K562 (cell line): ENCODE measurements around the gene EPHA10. TPM values are rescaled to one million over a fixed set of nuclear protein-coding genes. Genes with fewer than 3 reads are reported as not detected.

Experiments
- ATF1 ChIP-seq, 2 experiments: fragments of 450-650 bp in 1 of 2; IDR thresholded peaks; 2 replicates each; pipeline ENCODE4 v1.6.1; 2016; ENCODE audit warnings: missing compliant biosample characterization in 1 of 2, missing genetic modification characterization in 1 of 2
- CBFB ChIP-seq: sonication (generic); formaldehyde crosslinking; IDR thresholded peaks from 2 replicates; pipeline ENCODE4 v1.4.0; 2020; ENCODE audit warnings: mild to moderate bottlenecking, missing genetic modification reagents
- CSDE1 ChIP-seq, 2 experiments: fragments of 450-650 bp; IDR thresholded peaks; 2 replicates each; pipeline ENCODE4 v1.6.1; 2016; ENCODE audit warnings: mild to moderate bottlenecking in 1 of 2
- E2F5 ChIP-seq: sonication (generic); formaldehyde crosslinking; IDR thresholded peaks from 2 replicates; pipeline ENCODE4 v1.8.0; 2022; ENCODE audit warnings: mild to moderate bottlenecking, missing genetic modification reagents
- HDAC8 ChIP-seq: fragments of 450-650 bp; IDR thresholded peaks from 2 replicates; pipeline ENCODE4 v1.6.1; 2016; ENCODE audit warnings: mild to moderate bottlenecking, missing genetic modification characterization, moderate library complexity, missing compliant biosample characterization
- HMGN3 ChIP-seq: IDR thresholded peaks from 2 replicates; pipeline ENCODE4 v1.6.1; 2011; ENCODE audit warnings: borderline replicate concordance, low read depth, mild to moderate bottlenecking, mixed read lengths, low read length; ENCODE audit not compliant: insufficient read length; ENCODE audit errors: extremely low read depth
- MTA1 ChIP-seq: fragments of 450-650 bp; IDR thresholded peaks from 2 replicates; pipeline ENCODE4 v1.6.1; 2017; ENCODE audit warnings: borderline replicate concordance
- NCOA1 ChIP-seq: fragments of 450-650 bp; IDR thresholded peaks from 2 replicates; pipeline ENCODE4 v1.6.1; 2016; ENCODE audit warnings: low read depth
- NR2C1 ChIP-seq, 2 experiments: fragments of 450-650 bp; IDR thresholded peaks; 2 replicates each; pipeline ENCODE4 v1.6.1; 2017; ENCODE audit warnings: mild to moderate bottlenecking in 2 of 2, antibody characterized with exemption in 1 of 2, inconsistent platforms in 1 of 2, missing compliant biosample characterization in 1 of 2, missing genetic modification characterization in 1 of 2
- RCOR1 ChIP-seq, 2 experiments: IDR thresholded peaks; 2 replicates each; pipeline ENCODE4 v1.6.1; 2012; ENCODE audit warnings: low read depth in 2 of 2, low read length in 2 of 2, borderline replicate concordance in 1 of 2, improper control_type of control experiment in 1 of 2
- SMAD3 ChIP-seq: fragments of 450-650 bp; formaldehyde crosslinking; conservative IDR thresholded peaks from 2 replicates; pipeline ENCODE4 v1.4.0; 2020; ENCODE audit warnings: mild to moderate bottlenecking
- TAF1 ChIP-seq: IDR thresholded peaks from 2 replicates; pipeline ENCODE4 v1.6.1; 2011; ENCODE audit warnings: mild to moderate bottlenecking, low read length, moderate library complexity; ENCODE audit not compliant: insufficient read depth, control insufficient read depth, severe bottlenecking; ENCODE audit errors: extremely low read depth
- XRCC5 ChIP-seq: fragments of 200-400 bp; formaldehyde crosslinking; IDR thresholded peaks from 2 replicates; pipeline ENCODE4 v1.6.1; 2017; ENCODE audit warnings: low read depth, mild to moderate bottlenecking, low read length
- ZBTB9 ChIP-seq: fragments of 450-650 bp; formaldehyde crosslinking; IDR thresholded peaks from 2 replicates; pipeline ENCODE4 v1.4.0; 2020; ENCODE audit warnings: mild to moderate bottlenecking, moderate library complexity
- ZFP1 ChIP-seq: fragments of 450-650 bp; formaldehyde crosslinking; IDR thresholded peaks from 2 replicates; pipeline ENCODE4 v1.4.0; 2020; ENCODE audit warnings: mild to moderate bottlenecking, mixed read lengths
- ZFX ChIP-seq: sonication (generic); formaldehyde crosslinking; IDR thresholded peaks from 2 replicates; pipeline ENCODE4 v1.8.0; 2022; ENCODE audit warnings: mild to moderate bottlenecking, missing genetic modification reagents, moderate library complexity
- ZKSCAN3 ChIP-seq: fragments of 250-450 bp; sonication (Bioruptor Pico); IDR thresholded peaks from 2 replicates; pipeline ENCODE4 v1.4.0; 2020
- polyA plus RNA-seq, 8 experiments: library from polyadenylated mRNA; depleted of rRNA in 4 of 8; stranded (reverse) in 5 of 8; unstranded in 3 of 8; fragments of >200 nt; fragmentation: Nextera tagmentation in 2 of 8; fragmentation: Illumina TruSeq in 1 of 8; extraction: Ambion mirVana in 2 of 8; extraction: Trizol in 1 of 8; gene quantifications; 2 replicates each; pipeline versions ENCODE4 v1.2.1 to v1.2.3, GENCODE V29; 2011 to 2014; ENCODE audit warnings: inconsistent platforms in 1 of 8, missing spikeins in 1 of 8
- total RNA-seq, 7 experiments: library from RNA; depleted of rRNA in 6 of 7; stranded (reverse); fragments of >200 nt in 6 of 7; fragmentation: Illumina TruSeq in 2 of 7; extraction: Trizol in 2 of 7; gene quantifications; 2 replicates each; pipeline versions ENCODE4 v1.2.1 to v1.2.3, GENCODE V29; 2011 to 2021; ENCODE audit warnings: low replicate concordance in 1 of 7
- TF ChIP-seq, protein P1 (sequence below), 2 experiments: fragments of 200-800 bp in 1 of 2; sonication (Bioruptor generic) in 1 of 2; sonication (generic) in 1 of 2; formaldehyde crosslinking in 1 of 2; IDR thresholded peaks in 1 of 2; conservative IDR thresholded peaks in 1 of 2; 2 replicates each; pipeline versions ENCODE4 v1.5.0 to v1.6.1; 2016 to 2020; ENCODE audit warnings: missing compliant biosample characterization in 1 of 2, missing genetic modification characterization in 1 of 2, missing genetic modification reagents in 1 of 2
- TF ChIP-seq, protein P2 (sequence below): fragments of 150-350 bp; conservative IDR thresholded peaks from 2 replicates; pipeline ENCODE4 v1.6.1; 2014; ENCODE audit warnings: low read length
- TF ChIP-seq, protein P3 (sequence below): sonication (generic); formaldehyde crosslinking; IDR thresholded peaks from 2 replicates; pipeline ENCODE4 v1.8.1; 2022; ENCODE audit warnings: missing genetic modification reagents

Gene EPHA10
- total and polyA plus RNA-seq, 9 of the 15 experiments (the other 6 are each of a cell fraction or from before 2014, with no cell fraction given), result 0.03 TPM; not detected in 8

GRCh38 chr1:37764414-37764825, 500 bp downstream of the EPHA10 start (continued):
- TF ChIP-seq ZKSCAN3 (no peak), MTA1 (no peak), XRCC5 (peak; percentile 75; the same call in 1 of the 2 replicates), ZFP1 (CRISPR knock-in tag) (no peak), NCOA1 (peak; percentile 100), NR2C1 (IDR thresholded peaks at IDR 0.05) (no peak), NR2C1 (tag; IDR thresholded peaks at IDR 0.05) (0 out of 2 replicates have a peak, but pooled peaks have one; percentile 40), HMGN3 (no peak), CSDE1 (IDR thresholded peaks at IDR 0.05) (no peak), CBFB (peak; percentile 91), TAF1 (no peak), ATF1 (CRISPR knock-in tag; IDR thresholded peaks at IDR 0.05) (peak; percentile 82), ATF1 (tag; IDR thresholded peaks at IDR 0.05) (no peak), ZBTB9 (CRISPR knock-in tag) (peak; percentile 74; the same call in 1 of the 2 replicates), ZFX (peak; percentile 53), HDAC8 (tag) (no peak), RCOR1 (IDR thresholded peaks at IDR 0.05; ENCODE audit: borderline replicate concordance in 1 of 2, low read depth in 2 of 2, low read length in 2 of 2) (peak in 1 of 2 experiments; percentile 97; a peak in 2 of 4 replicates), SMAD3 (CRISPR knock-in tag) (peak; percentile 70; the same call in 1 of the 2 replicates), E2F5 (CRISPR knock-in tag) (peak; percentile 99)
- TF ChIP-seq, protein P1, sequence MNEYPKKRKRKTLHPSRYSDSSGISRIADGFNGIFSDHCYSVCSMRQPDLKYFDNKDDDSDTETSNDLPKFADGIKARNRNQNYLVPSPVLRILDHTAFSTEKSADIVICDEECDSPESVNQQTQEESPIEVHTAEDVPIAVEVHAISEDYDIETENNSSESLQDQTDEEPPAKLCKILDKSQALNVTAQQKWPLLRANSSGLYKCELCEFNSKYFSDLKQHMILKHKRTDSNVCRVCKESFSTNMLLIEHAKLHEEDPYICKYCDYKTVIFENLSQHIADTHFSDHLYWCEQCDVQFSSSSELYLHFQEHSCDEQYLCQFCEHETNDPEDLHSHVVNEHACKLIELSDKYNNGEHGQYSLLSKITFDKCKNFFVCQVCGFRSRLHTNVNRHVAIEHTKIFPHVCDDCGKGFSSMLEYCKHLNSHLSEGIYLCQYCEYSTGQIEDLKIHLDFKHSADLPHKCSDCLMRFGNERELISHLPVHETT (CRISPR knock-in tag; conservative IDR thresholded peaks at IDR 0.05 in 1 of 2, IDR thresholded peaks at IDR 0.05 in 1 of 2), result peak; percentile 89 to 99
- TF ChIP-seq, protein P2, sequence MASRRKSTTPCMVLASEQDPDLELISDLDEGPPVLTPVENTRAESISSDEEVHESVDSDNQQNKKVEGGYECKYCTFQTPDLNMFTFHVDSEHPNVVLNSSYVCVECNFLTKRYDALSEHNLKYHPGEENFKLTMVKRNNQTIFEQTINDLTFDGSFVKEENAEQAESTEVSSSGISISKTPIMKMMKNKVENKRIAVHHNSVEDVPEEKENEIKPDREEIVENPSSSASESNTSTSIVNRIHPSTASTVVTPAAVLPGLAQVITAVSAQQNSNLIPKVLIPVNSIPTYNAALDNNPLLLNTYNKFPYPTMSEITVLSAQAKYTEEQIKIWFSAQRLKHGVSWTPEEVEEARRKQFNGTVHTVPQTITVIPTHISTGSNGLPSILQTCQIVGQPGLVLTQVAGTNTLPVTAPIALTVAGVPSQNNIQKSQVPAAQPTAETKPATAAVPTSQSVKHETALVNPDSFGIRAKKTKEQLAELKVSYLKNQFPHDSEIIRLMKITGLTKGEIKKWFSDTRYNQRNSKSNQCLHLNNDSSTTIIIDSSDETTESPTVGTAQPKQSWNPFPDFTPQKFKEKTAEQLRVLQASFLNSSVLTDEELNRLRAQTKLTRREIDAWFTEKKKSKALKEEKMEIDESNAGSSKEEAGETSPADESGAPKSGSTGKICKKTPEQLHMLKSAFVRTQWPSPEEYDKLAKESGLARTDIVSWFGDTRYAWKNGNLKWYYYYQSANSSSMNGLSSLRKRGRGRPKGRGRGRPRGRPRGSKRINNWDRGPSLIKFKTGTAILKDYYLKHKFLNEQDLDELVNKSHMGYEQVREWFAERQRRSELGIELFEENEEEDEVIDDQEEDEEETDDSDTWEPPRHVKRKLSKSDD, result no peak
- TF ChIP-seq, protein P3, sequence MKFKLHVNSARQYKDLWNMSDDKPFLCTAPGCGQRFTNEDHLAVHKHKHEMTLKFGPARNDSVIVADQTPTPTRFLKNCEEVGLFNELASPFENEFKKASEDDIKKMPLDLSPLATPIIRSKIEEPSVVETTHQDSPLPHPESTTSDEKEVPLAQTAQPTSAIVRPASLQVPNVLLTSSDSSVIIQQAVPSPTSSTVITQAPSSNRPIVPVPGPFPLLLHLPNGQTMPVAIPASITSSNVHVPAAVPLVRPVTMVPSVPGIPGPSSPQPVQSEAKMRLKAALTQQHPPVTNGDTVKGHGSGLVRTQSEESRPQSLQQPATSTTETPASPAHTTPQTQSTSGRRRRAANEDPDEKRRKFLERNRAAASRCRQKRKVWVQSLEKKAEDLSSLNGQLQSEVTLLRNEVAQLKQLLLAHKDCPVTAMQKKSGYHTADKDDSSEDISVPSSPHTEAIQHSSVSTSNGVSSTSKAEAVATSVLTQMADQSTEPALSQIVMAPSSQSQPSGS (CRISPR knock-in tag), result peak; percentile 96
